ENCODE data around the gene PCDHAC2.

GRCh38 chr5:140989254-140990020, 23.2 kb downstream of the PCDHAC2 start:
- TF ChIP-seq POLR2A (IDR thresholded peaks at IDR 0.05; ENCODE audit: low read depth, low read length) (no peak), POLR2AphosphoS5 (IDR thresholded peaks at IDR 0.05; ENCODE audit: low read depth, low read length) (no peak), PAX5 (IDR thresholded peaks at IDR 0.05; ENCODE audit: insufficient read depth, low read length, severe bottlenecking) (no peak), TAF1 (IDR thresholded peaks at IDR 0.05; ENCODE audit: low read depth, low read length) (no peak)
